Astrocyte of the hippocampus (primary cell): ENCODE results near the gene KAZN.

ENCODE experiments used
- DNase-seq: peaks from one replicate; pipeline ENCODE4 v3.0.0; 2011; ENCODE audit warnings: low read depth, low spot score

KAZN gene

DNA sequence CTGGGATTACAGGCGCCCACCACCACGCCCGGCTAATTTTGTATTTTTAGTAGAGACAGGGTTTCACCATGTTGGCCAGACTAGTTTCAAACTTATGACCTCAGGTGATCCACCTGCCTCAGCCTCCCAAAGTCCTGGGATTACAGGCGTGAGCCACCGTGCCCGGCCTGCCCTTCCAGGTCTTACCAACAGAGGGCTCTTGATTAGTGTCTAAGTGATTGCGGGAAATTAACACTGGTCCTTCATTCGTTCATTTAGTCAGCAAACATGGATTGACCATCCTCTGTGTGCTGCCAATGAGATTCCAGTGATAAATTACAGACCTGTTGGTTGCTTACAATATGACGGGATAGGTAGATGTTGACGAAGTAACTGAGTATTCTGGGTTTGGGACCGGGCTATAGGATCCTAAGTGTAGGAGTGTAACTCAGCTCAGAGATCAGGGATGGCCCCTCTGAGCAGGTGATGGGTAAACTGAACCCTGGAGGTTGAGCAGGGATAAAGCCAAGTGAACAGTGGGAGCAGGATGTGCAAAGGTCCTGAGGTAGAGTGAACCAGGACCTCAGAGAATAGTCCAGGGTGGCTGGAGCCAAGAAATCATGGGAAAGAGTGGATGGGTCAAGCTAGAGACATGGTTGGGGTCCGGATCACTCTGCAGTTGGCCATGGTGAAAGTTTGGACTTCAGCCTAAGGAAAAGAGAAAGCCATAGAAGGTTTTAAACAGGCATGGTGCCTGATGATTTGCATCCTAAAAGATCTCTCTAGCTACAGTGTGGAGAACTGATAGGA is 171.2 kb downstream of the KAZN start:
- no peak for DNase-seq

DNA sequence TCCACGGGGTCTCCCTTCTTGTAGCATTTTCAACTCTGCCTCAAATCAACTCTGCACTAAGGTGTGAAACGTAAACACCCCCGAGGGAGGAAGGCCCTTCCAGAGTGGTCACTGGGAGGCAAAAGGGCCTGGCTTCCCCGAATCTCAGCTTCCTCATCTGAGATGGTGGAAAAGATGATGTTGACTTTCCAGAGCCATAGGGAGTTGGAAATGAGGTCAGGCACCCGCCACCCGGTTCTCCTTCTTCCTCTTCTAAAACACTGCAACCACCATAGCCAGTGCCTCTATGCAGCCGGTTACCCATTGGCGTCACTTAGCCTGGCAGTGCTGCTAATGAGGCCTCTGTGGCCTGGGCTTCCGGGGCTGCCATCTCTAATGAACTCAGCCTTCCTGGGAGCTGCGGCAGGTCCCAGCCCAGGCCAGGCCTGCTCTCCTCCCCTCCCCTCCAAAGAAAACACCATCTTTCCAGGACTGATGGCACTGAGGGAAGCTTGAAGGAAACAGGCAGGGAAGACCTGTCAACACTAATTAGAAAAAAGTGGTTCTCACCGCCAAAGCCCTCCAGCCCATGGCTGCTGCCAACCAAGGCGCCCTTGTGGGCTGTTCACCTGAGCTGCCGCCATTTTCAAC is 175.0 kb downstream of the KAZN start:
- no peak for DNase-seq

DNA sequence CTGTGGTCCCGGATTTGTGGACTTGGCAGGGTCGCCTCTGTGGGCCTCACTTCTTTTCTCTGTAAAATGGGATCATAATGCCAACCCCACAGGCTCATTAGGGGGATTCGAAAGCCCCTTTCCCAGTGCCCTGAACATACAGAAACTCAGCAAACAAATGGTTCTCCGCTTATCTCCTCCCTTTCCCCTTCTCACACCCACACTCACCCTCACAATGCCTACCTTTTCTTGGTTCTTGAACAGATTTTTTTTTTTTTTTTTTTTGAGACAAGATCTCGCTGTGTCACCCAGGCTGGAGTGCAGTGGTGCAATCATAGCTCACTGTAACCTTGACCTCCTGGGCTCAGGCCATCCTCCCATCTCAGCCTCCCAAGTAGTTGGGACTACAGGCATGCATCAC is 175.7 kb downstream of the KAZN start:
- DNase-seq: no peak

DNA sequence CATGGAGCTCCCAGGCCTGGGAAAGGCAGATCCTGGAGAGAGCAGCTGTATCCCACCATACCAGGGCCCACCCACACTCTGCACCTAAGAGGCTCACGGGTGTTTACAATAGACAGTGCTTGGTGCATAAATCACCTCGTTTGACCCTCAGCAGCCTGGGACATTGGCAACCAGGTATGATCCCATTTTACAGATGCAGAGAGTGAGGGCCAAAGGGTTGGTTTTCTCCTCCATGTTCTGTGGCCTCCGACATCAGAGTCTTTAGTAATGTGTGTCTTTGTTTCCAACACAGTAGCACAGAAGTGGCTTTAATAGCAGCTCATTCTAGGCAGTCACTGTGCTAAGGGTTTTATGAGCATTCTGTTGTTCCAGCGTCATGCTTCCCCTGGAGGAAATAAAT is 176.5 kb downstream of the KAZN start:
- no peak for DNase-seq

GRCh38 chr1:14775434-14775833 is 176.9 kb downstream of the KAZN start:
- no peak for DNase-seq

GRCh38 chr1:14777516-14778506 is 179.3 kb downstream of the KAZN start:
- DNase-seq: peak; percentile 56

GRCh38 chr1:14778541-14778897 is 180.0 kb downstream of the KAZN start:
- no peak for DNase-seq

DNA sequence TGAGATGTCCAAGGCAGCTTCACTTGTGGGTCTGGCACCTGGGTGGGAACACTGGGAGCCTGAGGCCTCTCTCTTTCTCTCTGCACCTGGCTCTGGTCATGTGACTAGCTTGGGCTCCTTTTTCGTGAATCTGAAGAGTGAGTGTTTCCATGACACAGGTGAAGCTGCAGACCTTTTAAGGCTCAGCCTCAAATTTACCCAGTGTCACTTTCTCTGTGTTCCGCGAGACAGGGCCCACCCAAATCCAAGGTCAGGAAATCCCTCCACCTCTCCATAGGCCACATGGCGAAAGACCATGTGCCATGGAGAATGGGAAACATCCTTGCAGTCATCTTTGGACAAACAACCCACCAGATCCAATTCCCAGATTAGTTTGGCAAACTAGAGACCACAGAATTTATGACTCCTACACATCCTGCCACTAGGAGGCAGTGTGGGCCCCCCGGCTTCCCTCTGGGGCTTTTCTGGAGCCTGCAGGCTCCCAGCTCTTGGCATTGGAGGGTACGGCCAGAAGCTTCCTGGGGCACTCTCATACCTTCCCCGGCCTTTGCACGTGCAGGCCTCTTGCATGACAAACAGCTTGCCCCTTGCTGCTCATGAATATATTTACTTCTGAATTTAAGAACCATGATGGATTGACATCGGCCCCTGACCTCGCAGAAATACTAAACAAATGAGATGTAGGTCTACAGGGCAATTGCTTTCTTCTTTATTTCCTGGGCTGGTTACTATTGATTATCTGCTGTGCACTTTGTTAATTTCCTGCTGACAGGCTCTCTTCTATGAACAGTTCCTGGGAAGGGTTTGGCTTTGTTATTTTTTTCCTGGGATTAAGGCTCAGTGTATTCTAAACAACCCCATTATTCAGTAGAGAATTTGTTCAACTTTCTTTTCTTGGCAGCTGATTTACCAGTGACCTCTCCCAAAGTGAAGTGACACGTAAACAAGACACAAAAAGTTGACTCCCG is 180.7 kb downstream of the KAZN start:
- peak; percentile 50 for DNase-seq

GRCh38 chr1:14780271-14780670 is 181.8 kb downstream of the KAZN start:
- no peak for DNase-seq

GRCh38 chr1:14781811-14782210 is 183.3 kb downstream of the KAZN start:
- no peak for DNase-seq

- peak; percentile 36 for DNase-seq
These were observed 184.5 kb downstream of the KAZN start for GRCh38 chr1:14782741-14783591.

DNA sequence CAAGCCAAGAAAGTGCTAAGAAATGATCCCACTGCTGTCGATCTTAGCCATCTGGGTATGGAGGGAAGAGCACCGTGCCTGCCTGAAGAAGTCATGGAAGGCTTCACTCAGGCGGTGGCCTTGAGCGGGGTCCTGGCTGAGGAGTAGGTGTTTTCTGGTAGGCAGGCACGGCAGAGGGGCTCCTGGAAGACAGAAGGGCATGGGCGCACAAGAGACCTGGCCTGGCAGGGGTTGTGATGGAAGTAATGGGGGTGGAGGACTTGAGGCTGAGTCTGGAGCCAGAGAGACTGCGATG is 185.1 kb downstream of the KAZN start:
- no peak for DNase-seq

DNA sequence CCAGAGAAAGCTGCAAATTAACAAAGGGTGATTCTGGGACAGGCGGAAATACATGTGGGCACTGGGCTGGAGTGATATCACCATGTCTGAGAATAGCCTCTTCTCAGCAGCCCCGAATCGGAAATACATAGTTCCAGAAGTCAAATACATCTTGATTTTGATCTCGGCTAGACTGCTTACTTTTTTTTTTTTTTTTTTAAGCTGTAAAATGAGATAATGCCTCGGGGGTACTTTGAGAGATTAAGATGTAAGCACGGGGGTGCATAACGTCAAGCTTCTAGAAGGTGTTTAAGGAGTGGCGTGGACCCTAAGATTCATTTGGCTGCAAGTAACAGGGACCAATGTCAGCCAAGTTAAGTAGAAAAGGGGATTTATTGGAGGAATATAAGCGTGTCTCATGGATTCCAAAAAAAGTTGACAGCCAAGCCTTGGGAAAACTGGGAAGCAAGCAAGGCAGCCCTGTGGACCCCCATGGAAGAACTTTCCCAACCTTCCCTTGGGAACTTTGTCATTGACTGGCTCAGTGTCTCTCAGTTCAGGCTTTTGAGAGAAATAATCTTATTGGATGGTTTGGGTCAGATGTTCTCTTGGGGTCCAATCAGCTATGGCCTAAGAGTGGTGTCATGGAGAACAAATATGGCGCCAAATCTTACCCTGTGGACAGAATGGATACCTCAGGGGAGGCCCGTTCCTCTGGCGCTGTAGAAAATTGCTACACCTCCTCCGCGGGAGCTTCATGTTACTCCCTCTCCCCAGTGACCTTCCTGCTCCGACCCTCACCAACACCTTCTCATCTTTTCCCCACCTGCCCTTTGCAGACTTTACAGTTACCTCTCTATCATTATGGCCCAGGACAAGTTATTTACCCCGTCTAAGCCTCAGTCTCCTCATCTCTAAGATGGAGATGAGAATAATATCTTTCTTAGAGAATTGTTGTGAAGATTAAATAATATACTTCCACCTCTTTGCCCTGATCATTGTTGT is 186.6 kb downstream of the KAZN start:
- no peak for DNase-seq

GRCh38 chr1:14786109-14786675 is 187.7 kb downstream of the KAZN start:
- no peak for DNase-seq

DNA sequence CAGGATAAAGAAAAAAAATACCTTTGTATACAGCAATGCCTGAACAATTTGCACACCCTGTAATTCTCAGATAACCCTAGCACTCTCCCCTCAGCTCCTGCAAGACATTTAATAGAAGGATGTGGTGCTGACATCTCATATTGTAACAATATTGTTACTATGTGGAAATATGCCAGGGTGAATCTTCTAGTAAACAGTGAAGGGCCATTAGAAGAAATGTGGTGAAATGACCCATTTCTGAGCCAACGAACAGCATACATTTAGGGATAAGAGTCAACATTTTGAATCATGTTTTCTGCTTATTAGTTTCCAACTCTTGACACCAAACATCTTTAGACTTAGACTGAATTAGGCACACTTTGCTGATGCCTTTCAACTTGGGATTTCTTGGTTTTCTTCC is 188.2 kb downstream of the KAZN start:
- DNase-seq: no peak

GRCh38 chr1:14787604-14788003 is 189.1 kb downstream of the KAZN start:
- no peak for DNase-seq

GRCh38 chr1:14788080-14788479 is 189.6 kb downstream of the KAZN start:
- DNase-seq: no peak

GRCh38 chr1:14790982-14791381 is 192.5 kb downstream of the KAZN start:
- no peak for DNase-seq

GRCh38 chr1:14791654-14792053 is 193.2 kb downstream of the KAZN start:
- DNase-seq: no peak
